Measurements from ENCODE around the gene MRPL10.
"Not testable (repeated sequence)": the region's sequence is repeated elsewhere in the genome, so short reads cannot be mapped to it uniquely, and the experiment has no call there.

The MRPL10 gene

GRCh38 chr17:47789611-47790561 lies 41.5 kb downstream of the MRPL10 start:
- peak; percentile 59 for DNase-seq

- DNase-seq, result peak; percentile 15
These were observed 45.7 kb downstream of the MRPL10 start for GRCh38 chr17:47785538-47786123.

GRCh38 chr17:47781397-47781796 lies 49.9 kb downstream of the MRPL10 start:
- DNase-seq, result no peak

GRCh38 chr17:47778184-47778635 lies 53.1 kb downstream of the MRPL10 start:
- DNase-seq, result no peak

GRCh38 chr17:47776330-47777197 lies 54.8 kb downstream of the MRPL10 start:
- DNase-seq, result peak; percentile 64

GRCh38 chr17:47774987-47775580 lies 56.3 kb downstream of the MRPL10 start:
- no peak for DNase-seq

- no peak for DNase-seq
These were observed 57.0 kb downstream of the MRPL10 start for GRCh38 chr17:47774331-47774730.

GRCh38 chr17:47773649-47774048 lies 57.7 kb downstream of the MRPL10 start:
- DNase-seq, result not testable (repeated sequence)
